Smooth muscle cell (in vitro differentiated cells): ENCODE measurements around the gene ZNF615. TPM values are rescaled to one million over a fixed set of nuclear protein-coding genes. Genes with fewer than 3 reads are reported as not detected.
A peak's percentile ranks its signal among the peaks of the same experiment; 100 is the strongest.
"Not testable (repeated sequence)": the region's sequence is repeated elsewhere in the genome, so short reads cannot be mapped to it uniquely, and the experiment has no call there.

Experiments
- DNase-seq: peaks from one replicate; lab custom pipeline; 2025; ENCODE audit not compliant: unreplicated experiment; lab: John Stamatoyannopoulos, UW
- H2AFZ ChIP-seq: fragments of 200-600 bp; sonication (generic); 2 replicates; pipeline ENCODE4 v1.6.0; 2016; ENCODE audit warnings: antibody characterized with exemption, low read depth, mild to moderate bottlenecking
- H3F3A ChIP-seq: fragments of 200-600 bp; sonication (generic); 2 replicates; pipeline ENCODE4 v1.6.0; 2017; ENCODE audit warnings: antibody characterized with exemption, low read depth
- H3K27ac ChIP-seq: fragments of 200-600 bp; sonication (generic); 2 replicates; pipeline ENCODE4 v1.5.1; 2016; ENCODE audit warnings: low read depth, mild to moderate bottlenecking
- H3K27me3 ChIP-seq: fragments of 200-600 bp; sonication (generic); 2 replicates; pipeline ENCODE4 v1.6.1; 2016; ENCODE audit warnings: low read depth, mild to moderate bottlenecking
- H3K36me3 ChIP-seq: fragments of 200-600 bp; sonication (generic); 2 replicates; pipeline ENCODE4 v1.5.1; 2016; ENCODE audit warnings: low read depth
- H3K4me1 ChIP-seq: fragments of 200-600 bp; sonication (generic); 2 replicates; pipeline ENCODE4 v1.5.1; 2016; ENCODE audit warnings: low read depth
- H3K4me2 ChIP-seq: fragments of 200-600 bp; sonication (generic); 2 replicates; pipeline ENCODE4 v1.6.0; 2016; ENCODE audit warnings: mild to moderate bottlenecking
- H3K4me3 ChIP-seq: fragments of 200-600 bp; sonication (generic); 2 replicates; pipeline ENCODE4 v1.5.1; 2016; ENCODE audit warnings: mild to moderate bottlenecking
- H3K79me2 ChIP-seq: fragments of 200-600 bp; sonication (generic); 2 replicates; pipeline ENCODE4 v1.6.0; 2016; ENCODE audit warnings: low read depth, mild to moderate bottlenecking
- H3K9ac ChIP-seq: fragments of 200-600 bp; sonication (generic); 2 replicates; pipeline ENCODE4 v1.6.0; 2016; ENCODE audit warnings: low read depth
- H3K9me3 ChIP-seq: fragments of 200-600 bp; sonication (generic); replicated peaks from 2 replicates; pipeline ENCODE4 v1.5.1; 2016; ENCODE audit warnings: low read depth
- H4K20me1 ChIP-seq: fragments of 200-600 bp; sonication (generic); 2 replicates; pipeline ENCODE4 v1.6.0; 2016; ENCODE audit warnings: low read depth
- CTCF ChIP-seq: fragments of 200-600 bp; sonication (generic); IDR thresholded peaks from 2 replicates; pipeline ENCODE4 v1.5.1; 2017; ENCODE audit warnings: borderline replicate concordance, mild to moderate bottlenecking, antibody characterized with exemption; ENCODE audit not compliant: insufficient read depth, poor library complexity, severe bottlenecking
- WGBS: methylation state at CpG from one replicate; pipeline ENCODE4 v1.1.7; 2016; ENCODE audit warnings: low lambda C conversion rate; 5-methylcytosine and 5-hydroxymethylcytosine counted together
- polyA plus RNA-seq: library from polyadenylated mRNA; unstranded; fragments of >200 nt; fragmentation: Nextera tagmentation; extraction: Ambion mirVana; gene quantifications from 2 replicates; pipeline ENCODE4 v1.2.1, GENCODE V29; 2016
- total RNA-seq: library from RNA; depleted of rRNA; stranded (reverse); fragments of >200 nt; gene quantifications from 2 replicates; pipeline ENCODE4 v1.2.3, GENCODE V29; 2014

The ZNF615 gene
- total and polyA plus RNA-seq, 2 experiments from 2014 or later: 4.5 to 23.6 TPM

- peak overlapping the region; percentile 15 for H3K4me3 ChIP-seq
- peaks cover 80% of the 10 kb centered on the region for H3K9me3 ChIP-seq
- no peak overlapping the region for H3K4me2 ChIP-seq
- no peaks in the 10 kb centered on the region for H4K20me1 ChIP-seq
- no peak overlapping the region for H3K9ac ChIP-seq
- peaks cover 62% of the 10 kb centered on the region for H3K36me3 ChIP-seq
- H3K4me1 ChIP-seq: no peaks in the 10 kb centered on the region
- no peaks in the 10 kb centered on the region for H3F3A ChIP-seq
- 98% methylated on average over 10 of the region's 10 CpGs for WGBS
- H3K27ac ChIP-seq: no peak overlapping the region
- no peak for TF ChIP-seq CTCF
- no peaks in the 10 kb centered on the region for H3K79me2 ChIP-seq
- H3K27me3 ChIP-seq: no peaks in the 10 kb centered on the region
- H2AFZ ChIP-seq: no peak overlapping the region
- no peak for DNase-seq
Measured at GRCh38 chr19:51993422-51993821, 14.6 kb downstream of the ZNF615 start.

- H3K9ac ChIP-seq: peak within 1 kb of the TSS; percentile 74
- no peaks in the 10 kb centered on the region for H3K4me1 ChIP-seq
- DNase-seq: peak; percentile 1
- TF ChIP-seq CTCF: no peak
- H3K4me2 ChIP-seq: peak within 1 kb of the TSS; percentile 83
- peak within 1 kb of the TSS; percentile 75 for H3K4me3 ChIP-seq
- peak within 1 kb of the TSS; percentile 88 for H2AFZ ChIP-seq
- H3K36me3 ChIP-seq: no peaks in the 10 kb centered on the region
- H3K9me3 ChIP-seq: peaks cover 22% of the 10 kb centered on the region
- no peaks in the 10 kb centered on the region for H4K20me1 ChIP-seq
- peaks cover 16% of the 10 kb centered on the region for H3K79me2 ChIP-seq
- WGBS: 54% methylated on average over 33 of the region's 33 CpGs
- H3F3A ChIP-seq: no peaks in the 10 kb centered on the region
- H3K27ac ChIP-seq: peak within 1 kb of the TSS; percentile 49
- H3K27me3 ChIP-seq: no peaks in the 10 kb centered on the region
Measured at GRCh38 chr19:51986309-51987291, 21.4 kb downstream of the ZNF615 start, which contains the start of gene ZNF350. Gene ZNF350 (minus strand): TSS chr19:51986840. CDS start chr19:51974360, 12,480 bp downstream.

GRCh38 chr19:51983361-51983760 lies 24.6 kb downstream of the ZNF615 start:
- no peak for DNase-seq
- H3K27me3 ChIP-seq: no peaks in the 10 kb centered on the region

DNA sequence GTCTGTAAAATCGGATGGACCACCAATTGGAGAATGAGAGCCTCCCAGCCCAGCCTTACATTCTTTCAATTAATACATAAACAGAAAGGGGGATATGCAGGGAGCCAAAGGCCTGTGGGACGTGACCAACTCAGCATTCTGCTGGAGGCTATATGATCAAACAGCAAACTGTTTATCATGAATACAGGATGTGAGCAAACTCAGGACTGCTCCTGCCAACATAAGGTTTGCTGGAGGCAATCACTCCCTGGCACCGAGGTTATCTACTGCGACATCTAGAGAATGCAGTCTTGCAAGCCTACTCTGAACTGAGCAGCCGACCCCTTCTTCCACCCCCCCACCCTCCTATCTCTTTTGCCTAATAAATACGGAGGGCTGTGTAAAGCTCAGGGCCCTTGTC lies 27.1 kb downstream of the ZNF615 start:
- H3F3A ChIP-seq, H3K27ac ChIP-seq, H2AFZ ChIP-seq, H3K4me3 ChIP-seq, H3K36me3 ChIP-seq, H3K27me3 ChIP-seq, H3K9ac ChIP-seq, H3K4me2 ChIP-seq, H4K20me1 ChIP-seq, DNase-seq, H3K4me1 ChIP-seq, H3K9me3 ChIP-seq: not testable (repeated sequence)
- WGBS: 91% methylated on average over 6 of the region's 6 CpGs
- H3K79me2 ChIP-seq: peaks cover 16% of the 10 kb centered on the region

More at GRCh38 chr19:51983361-51983760, 24.6 kb downstream of the ZNF615 start:
- Histone ChIP-seq H3K4me1 (no peaks in the 10 kb centered on the region), H3K4me3 (no peak overlapping the region), H3K9me3 (peaks cover 6% of the 10 kb centered on the region), H3K9ac (no peak overlapping the region), H3K27ac (no peak overlapping the region), H4K20me1 (no peaks in the 10 kb centered on the region), H3K4me2 (no peak overlapping the region), H3F3A (no peaks in the 10 kb centered on the region), H3K36me3 (no peaks in the 10 kb centered on the region), H2AFZ (no peak overlapping the region), H3K79me2 (peaks cover 16% of the 10 kb centered on the region)
- TF ChIP-seq CTCF: no peak
- WGBS: 89% methylated on average over 4 of the region's 4 CpGs
